ENCODE measurements around the gene TAF1C.

Gene TAF1C

GRCh38 chr16:84175350-84176081 is 11.3 kb downstream of the TAF1C start:
- Mint-ChIP-seq H3K36me3 (ENCODE audit: low read depth) (peaks cover 6% of the 10 kb centered on the region), H3K4me1 (ENCODE audit: low read depth) (peaks cover 3% of the 10 kb centered on the region), H3K4me3 (no peak overlapping the region), H3K27ac (no peak overlapping the region), H3K9me3 (no peaks in the 10 kb centered on the region), H3K27me3 (ENCODE audit: low read depth) (no peaks in the 10 kb centered on the region)
- DNase-seq (ENCODE audit: low spot score) = no peak

GRCh38 chr16:84174396-84174795 is 12.5 kb downstream of the TAF1C start:
- DNase-seq (ENCODE audit: low spot score) = no peak
- Mint-ChIP-seq H3K36me3 (ENCODE audit: low read depth) (peaks cover 6% of the 10 kb centered on the region), H3K27me3 (ENCODE audit: low read depth) (no peaks in the 10 kb centered on the region), H3K9me3 (no peaks in the 10 kb centered on the region), H3K27ac (no peak overlapping the region), H3K4me1 (ENCODE audit: low read depth) (peaks cover 3% of the 10 kb centered on the region), H3K4me3 (no peak overlapping the region)

DNA sequence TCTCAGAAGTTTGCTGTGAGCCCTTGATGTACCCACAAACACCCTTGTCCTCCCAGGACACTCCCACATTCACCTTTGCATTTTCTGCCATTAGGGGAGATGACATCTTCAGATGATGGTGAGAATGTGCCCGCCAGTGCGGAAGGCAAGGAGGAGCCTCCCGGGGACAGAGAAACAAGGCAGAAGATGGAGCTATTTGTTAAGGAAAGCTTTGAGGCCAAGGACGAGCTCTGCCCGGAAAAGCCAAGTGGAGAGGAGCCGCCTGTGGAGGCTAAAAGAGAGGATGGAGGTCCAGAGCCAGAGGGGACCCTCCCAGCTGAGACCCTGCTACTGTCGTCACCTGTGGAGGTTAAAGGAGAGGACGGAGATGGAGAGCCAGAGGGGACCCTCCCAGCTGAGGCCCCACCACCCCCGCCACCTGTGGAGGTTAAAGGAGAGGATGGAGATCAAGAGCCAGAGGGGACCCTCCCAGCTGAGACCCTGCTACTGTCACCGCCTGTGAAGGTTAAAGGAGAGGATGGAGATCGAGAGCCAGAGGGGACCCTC is 17.0 kb downstream of the TAF1C start:
- no peak for DNase-seq (ENCODE audit: low spot score)
- Mint-ChIP-seq H3K27me3 (ENCODE audit: low read depth) (peaks cover 16% of the 10 kb centered on the region), H3K4me3 (no peak overlapping the region), H3K36me3 (ENCODE audit: low read depth) (no peaks in the 10 kb centered on the region), H3K4me1 (ENCODE audit: low read depth) (no peaks in the 10 kb centered on the region), H3K27ac (no peak overlapping the region), H3K9me3 (no peaks in the 10 kb centered on the region)

- no peak overlapping the region for H3K27ac Mint-ChIP-seq
These were observed 19.8 kb downstream of the TAF1C start for GRCh38 chr16:84166796-84167695.

DNA sequence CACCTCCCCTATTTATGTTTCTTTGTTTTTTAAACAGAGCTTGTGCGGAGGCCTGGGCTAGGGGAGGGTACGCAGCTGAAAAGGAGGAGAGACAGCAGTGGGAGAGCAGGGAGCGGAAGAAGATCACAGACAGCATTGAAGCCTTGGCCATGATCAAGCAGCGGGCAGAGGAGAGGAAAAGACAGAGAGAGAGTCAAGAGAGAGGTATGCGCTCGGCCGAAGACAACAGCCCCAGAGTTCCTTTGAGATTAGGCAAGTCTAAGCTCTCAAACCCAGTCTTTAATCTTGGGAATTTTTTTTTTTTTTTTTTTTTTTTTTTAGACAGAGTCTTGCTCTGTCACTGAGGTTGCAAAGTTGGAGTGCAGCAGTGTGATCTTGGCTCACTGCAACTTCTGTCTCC is 21.1 kb downstream of the TAF1C start:
- H3K4me1 Mint-ChIP-seq (ENCODE audit: low read depth) = no peaks in the 10 kb centered on the region
- no peak overlapping the region for H3K27ac Mint-ChIP-seq

More at GRCh38 chr16:84166796-84167695, 19.8 kb downstream of the TAF1C start:
- no peak overlapping the region for H3K4me3 Mint-ChIP-seq
- no peaks in the 10 kb centered on the region for H3K9me3 Mint-ChIP-seq
- H3K4me1 Mint-ChIP-seq (ENCODE audit: low read depth) = no peaks in the 10 kb centered on the region
- DNase-seq (ENCODE audit: low spot score) = peak; percentile 26
- H3K27me3 Mint-ChIP-seq (ENCODE audit: low read depth) = peaks cover 30% of the 10 kb centered on the region
- no peaks in the 10 kb centered on the region for H3K36me3 Mint-ChIP-seq (ENCODE audit: low read depth)

DNA sequence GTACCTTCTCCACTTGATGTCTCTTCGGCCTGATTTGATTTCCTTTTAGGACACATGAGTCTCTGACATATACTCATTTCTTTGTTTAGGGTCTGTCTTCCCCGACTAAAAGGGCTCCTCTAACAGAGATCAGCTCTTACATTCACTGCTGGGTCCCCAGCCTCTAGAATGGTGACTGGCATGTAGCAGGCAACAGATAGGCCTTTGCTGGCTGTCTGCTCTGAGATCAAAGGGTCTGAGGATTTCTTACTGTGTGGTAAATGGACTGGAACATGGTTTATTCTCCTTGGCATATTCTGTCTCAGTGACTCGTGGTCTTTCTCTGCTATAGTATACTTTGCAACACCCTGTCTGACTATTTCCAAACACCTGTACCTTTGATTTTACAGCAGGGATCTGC is 25.1 kb downstream of the TAF1C start:
- no peaks in the 10 kb centered on the region for H3K9me3 Mint-ChIP-seq
- H3K36me3 Mint-ChIP-seq (ENCODE audit: low read depth) = no peaks in the 10 kb centered on the region
- no peak overlapping the region for H3K4me3 Mint-ChIP-seq
- peaks cover 54% of the 10 kb centered on the region for H3K27me3 Mint-ChIP-seq (ENCODE audit: low read depth)
- no peak for DNase-seq (ENCODE audit: low spot score)
- no peak overlapping the region for H3K27ac Mint-ChIP-seq
- H3K4me1 Mint-ChIP-seq (ENCODE audit: low read depth) = peaks cover 2% of the 10 kb centered on the region

More for the DNA sequence above, 21.1 kb downstream of the TAF1C start:
- Mint-ChIP-seq H3K9me3 (no peaks in the 10 kb centered on the region), H3K36me3 (ENCODE audit: low read depth) (no peaks in the 10 kb centered on the region), H3K4me3 (no peak overlapping the region), H3K27me3 (ENCODE audit: low read depth) (peaks cover 32% of the 10 kb centered on the region)
- DNase-seq (ENCODE audit: low spot score) = no peak

DNA sequence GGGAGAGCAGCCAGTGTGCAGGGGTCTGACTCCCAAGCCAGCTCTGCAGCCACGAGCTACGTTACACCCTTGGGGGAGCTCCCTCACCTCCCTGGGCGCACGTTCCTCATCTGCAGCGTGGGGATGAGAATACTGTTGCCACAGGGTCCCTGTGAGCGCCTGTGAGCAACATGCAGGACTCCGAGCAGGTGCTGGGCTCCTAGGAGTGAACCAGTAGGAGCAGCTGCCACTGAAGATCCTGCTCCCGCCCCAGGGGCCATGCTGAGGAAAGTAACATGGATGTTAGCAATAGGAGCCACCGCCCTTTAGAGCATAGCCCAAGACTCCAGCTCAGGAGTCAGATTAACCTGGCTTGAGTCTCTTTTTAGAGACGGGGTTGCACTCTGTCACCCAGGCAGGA is 25.8 kb downstream of the TAF1C start:
- H3K4me3 Mint-ChIP-seq = no peak overlapping the region
- peaks cover 2% of the 10 kb centered on the region for H3K4me1 Mint-ChIP-seq (ENCODE audit: low read depth)
- DNase-seq (ENCODE audit: low spot score) = no peak
- no peaks in the 10 kb centered on the region for H3K36me3 Mint-ChIP-seq (ENCODE audit: low read depth)
- no peak overlapping the region for H3K27ac Mint-ChIP-seq
- no peaks in the 10 kb centered on the region for H3K9me3 Mint-ChIP-seq
- peaks cover 55% of the 10 kb centered on the region for H3K27me3 Mint-ChIP-seq (ENCODE audit: low read depth)

- Mint-ChIP-seq H3K36me3 (ENCODE audit: low read depth) (no peaks in the 10 kb centered on the region), H3K27me3 (ENCODE audit: low read depth) (peaks cover 55% of the 10 kb centered on the region), H3K4me3 (no peak overlapping the region), H3K9me3 (no peaks in the 10 kb centered on the region), H3K27ac (no peak overlapping the region), H3K4me1 (ENCODE audit: low read depth) (peaks cover 2% of the 10 kb centered on the region)
- no peak for DNase-seq (ENCODE audit: low spot score)
These were observed 27.1 kb downstream of the TAF1C start for GRCh38 chr16:84159800-84160199.

DNA sequence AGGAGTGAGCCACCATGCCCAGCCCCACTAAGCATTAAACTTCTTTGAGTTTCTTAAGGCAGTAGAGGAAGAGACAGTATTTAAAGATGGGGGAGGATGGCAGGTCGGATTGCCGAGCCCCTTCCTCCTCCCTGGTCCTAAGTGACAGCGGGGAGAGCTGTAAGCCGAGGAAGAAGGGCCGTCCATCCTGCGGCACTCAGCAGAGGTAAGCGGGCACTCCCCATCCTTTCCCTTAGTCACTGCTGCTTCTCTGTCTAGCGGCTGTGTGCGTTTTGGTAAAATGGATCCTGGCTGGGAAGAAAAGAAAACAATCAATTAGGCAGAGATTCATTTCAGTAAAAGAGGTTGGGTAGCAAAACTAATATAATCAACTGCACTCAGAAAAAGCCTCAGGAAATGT is 27.9 kb downstream of the TAF1C start:
- DNase-seq (ENCODE audit: low spot score) = no peak
- Mint-ChIP-seq H3K4me1 (ENCODE audit: low read depth) (peaks cover 2% of the 10 kb centered on the region), H3K36me3 (ENCODE audit: low read depth) (no peaks in the 10 kb centered on the region), H3K27ac (no peak overlapping the region), H3K4me3 (no peak overlapping the region), H3K9me3 (no peaks in the 10 kb centered on the region), H3K27me3 (ENCODE audit: low read depth) (peaks cover 48% of the 10 kb centered on the region)

GRCh38 chr16:84156342-84156784 is 30.5 kb downstream of the TAF1C start:
- Mint-ChIP-seq H3K4me3 (no peak overlapping the region), H3K27ac (no peak overlapping the region), H3K27me3 (ENCODE audit: low read depth) (peaks cover 48% of the 10 kb centered on the region), H3K36me3 (ENCODE audit: low read depth) (no peaks in the 10 kb centered on the region), H3K9me3 (no peaks in the 10 kb centered on the region), H3K4me1 (ENCODE audit: low read depth) (peaks cover 2% of the 10 kb centered on the region)
- DNase-seq (ENCODE audit: low spot score) = no peak

DNA sequence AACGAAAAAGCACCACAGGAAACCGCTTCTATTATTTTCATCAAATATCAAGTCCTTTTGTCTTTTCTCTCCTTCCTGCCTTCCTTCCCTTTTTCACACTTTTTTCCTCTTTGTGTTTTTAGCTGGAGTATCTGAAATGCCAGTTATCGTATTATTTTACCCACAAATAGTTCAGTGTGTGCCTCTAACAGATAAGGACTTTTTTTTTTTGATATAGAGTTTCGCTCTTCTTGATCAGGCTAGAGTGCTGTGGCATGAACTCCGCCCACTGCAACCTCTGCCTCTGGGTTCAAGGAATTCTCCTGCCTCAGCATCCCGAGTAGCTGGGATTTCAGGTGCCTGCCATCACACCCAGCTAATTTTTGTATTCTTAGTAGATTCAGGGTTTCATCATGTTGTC is 31.1 kb downstream of the TAF1C start:
- no peak for DNase-seq (ENCODE audit: low spot score)
- H3K4me3 Mint-ChIP-seq = no peak overlapping the region
- no peaks in the 10 kb centered on the region for H3K36me3 Mint-ChIP-seq (ENCODE audit: low read depth)
- peaks cover 2% of the 10 kb centered on the region for H3K4me1 Mint-ChIP-seq (ENCODE audit: low read depth)
- H3K27ac Mint-ChIP-seq = no peak overlapping the region
- H3K27me3 Mint-ChIP-seq (ENCODE audit: low read depth) = peaks cover 50% of the 10 kb centered on the region
- no peaks in the 10 kb centered on the region for H3K9me3 Mint-ChIP-seq

- no peak for DNase-seq (ENCODE audit: low spot score)
- no peaks in the 10 kb centered on the region for H3K9me3 Mint-ChIP-seq
- H3K36me3 Mint-ChIP-seq (ENCODE audit: low read depth) = no peaks in the 10 kb centered on the region
- no peak overlapping the region for H3K27ac Mint-ChIP-seq
- H3K27me3 Mint-ChIP-seq (ENCODE audit: low read depth) = peaks cover 50% of the 10 kb centered on the region
- peaks cover 2% of the 10 kb centered on the region for H3K4me1 Mint-ChIP-seq (ENCODE audit: low read depth)
- H3K4me3 Mint-ChIP-seq = no peak overlapping the region
These were observed 31.6 kb downstream of the TAF1C start for GRCh38 chr16:84155226-84155625.

DNA sequence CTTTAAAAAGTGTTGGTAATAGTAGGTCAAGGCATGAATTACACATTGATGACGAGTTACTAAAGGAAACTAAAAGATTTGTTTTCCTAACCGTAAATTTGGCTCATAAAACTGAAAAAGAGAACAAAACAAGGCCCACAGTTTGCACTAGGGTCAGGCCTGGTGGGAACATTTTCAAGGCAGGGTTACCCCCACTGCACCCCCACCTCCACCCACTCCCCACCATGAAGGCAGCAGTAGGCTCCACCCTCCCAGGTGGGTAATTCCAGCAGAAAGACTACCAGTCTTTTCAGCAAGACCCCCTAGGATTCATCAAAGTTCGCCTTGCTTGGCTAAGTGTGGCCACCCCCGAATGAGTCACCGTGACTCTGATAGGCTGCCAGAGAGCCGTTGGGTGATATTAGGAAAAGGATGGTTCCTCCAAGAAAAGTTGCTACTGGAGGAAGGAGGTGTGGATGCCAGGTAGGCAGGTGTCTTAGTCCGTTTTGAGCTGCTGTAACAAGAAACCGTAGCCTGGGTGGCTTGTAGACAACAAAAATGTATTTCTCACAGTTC is 33.1 kb downstream of the TAF1C start:
- Mint-ChIP-seq H3K9me3 (no peaks in the 10 kb centered on the region), H3K27me3 (ENCODE audit: low read depth) (peaks cover 41% of the 10 kb centered on the region), H3K27ac (no peak overlapping the region), H3K4me3 (no peak overlapping the region), H3K4me1 (ENCODE audit: low read depth) (no peaks in the 10 kb centered on the region), H3K36me3 (ENCODE audit: low read depth) (no peaks in the 10 kb centered on the region)
- no peak for DNase-seq (ENCODE audit: low spot score)

DNA sequence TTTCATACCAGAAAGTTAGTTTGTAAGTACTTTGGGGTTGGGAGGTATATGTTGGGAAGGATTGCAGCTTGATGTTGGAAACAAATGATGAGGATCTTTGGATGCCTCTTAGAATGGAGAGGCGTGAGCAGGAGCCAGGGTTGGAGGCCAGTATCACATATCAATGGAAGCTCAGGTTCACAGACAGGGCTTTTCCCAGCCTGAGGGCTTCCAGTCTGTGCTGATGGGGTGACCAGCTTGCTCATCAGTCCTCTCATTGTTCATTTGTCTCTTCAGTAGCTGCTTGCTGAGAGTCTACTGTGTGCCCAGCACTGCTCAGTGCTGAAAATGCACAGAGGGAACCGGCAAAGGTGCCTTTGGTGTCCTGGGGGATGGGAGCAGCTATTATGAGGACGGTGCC is 35.9 kb downstream of the TAF1C start:
- no peak for DNase-seq (ENCODE audit: low spot score)
- no peak overlapping the region for H3K27ac Mint-ChIP-seq

More for the DNA sequence above, 35.9 kb downstream of the TAF1C start:
- Mint-ChIP-seq H3K36me3 (ENCODE audit: low read depth) (no peaks in the 10 kb centered on the region), H3K4me3 (no peak overlapping the region), H3K9me3 (no peaks in the 10 kb centered on the region), H3K27me3 (ENCODE audit: low read depth) (peaks cover 25% of the 10 kb centered on the region), H3K4me1 (ENCODE audit: low read depth) (no peaks in the 10 kb centered on the region)
